ENCODE data around the gene KIF25. TPM values are rescaled to one million over a fixed set of nuclear protein-coding genes. Genes with fewer than 3 reads are reported as not detected.

Gene KIF25
- total RNA-seq, 2 donors from 2014 or later = 0.28 to 0.82 TPM

GRCh38 chr6:168035661-168036545, 38.4 kb downstream of the KIF25 start:
- TF ChIP-seq POLR2A (IDR thresholded peaks at IDR 0.05) = no peak
- intact Hi-C loops (cut with DNase I) = no loop called here
- no peaks in the 10 kb centered on the region for H3K4me1 ChIP-seq (replicated peaks)
- no peaks in the 10 kb centered on the region for H3K36me3 ChIP-seq
- H3K9me3 ChIP-seq = no peaks in the 10 kb centered on the region
- peak overlapping the region; percentile 20 to 28 for H3K4me3 ChIP-seq
- 38% methylated on average over 29 of the region's 29 CpGs for WGBS
- H3K27me3 ChIP-seq (replicated peaks; ENCODE audit: insufficient read depth) = no peaks in the 10 kb centered on the region
- DNase-seq (ENCODE audit: low spot score) = no peak
- peak overlapping the region; percentile 35 to 51 for H3K27ac ChIP-seq

- TF ChIP-seq POLR2AphosphoS5 (IDR thresholded peaks at IDR 0.05) = no peak
- no peak for TF ChIP-seq POLR2A (IDR thresholded peaks at IDR 0.05)
- no peak for TF ChIP-seq CTCF (IDR thresholded peaks at IDR 0.05)
- DNase-seq (ENCODE audit: low spot score) = no peak
- H3K27ac ChIP-seq = no peak overlapping the region
- WGBS = 66% methylated on average over 6 of the region's 6 CpGs
- H3K4me3 ChIP-seq = no peak overlapping the region
- no peaks in the 10 kb centered on the region for H3K4me1 ChIP-seq (replicated peaks)
- no peaks in the 10 kb centered on the region for H3K27me3 ChIP-seq (replicated peaks; ENCODE audit: insufficient read depth)
- H3K9me3 ChIP-seq = no peaks in the 10 kb centered on the region
- intact Hi-C loops (cut with DNase I) = no loop called here
- H3K36me3 ChIP-seq = no peaks in the 10 kb centered on the region
Measured at GRCh38 chr6:168037242-168037641, 39.8 kb downstream of the KIF25 start.

- no peak for TF ChIP-seq CTCF (IDR thresholded peaks at IDR 0.05)
- TF ChIP-seq POLR2AphosphoS5 (IDR thresholded peaks at IDR 0.05) = peak; percentile 40
- no peaks in the 10 kb centered on the region for H3K27me3 ChIP-seq (replicated peaks; ENCODE audit: insufficient read depth)
- intact Hi-C loops (cut with DNase I) = no loop called here
- 61% methylated on average over 5 of the region's 5 CpGs for WGBS
- DNase-seq (ENCODE audit: low spot score) = no peak
- no peaks in the 10 kb centered on the region for H3K36me3 ChIP-seq
- no peaks in the 10 kb centered on the region for H3K9me3 ChIP-seq
- H3K4me3 ChIP-seq = no peak overlapping the region
- no peaks in the 10 kb centered on the region for H3K4me1 ChIP-seq (replicated peaks)
- no peak overlapping the region for H3K27ac ChIP-seq
Measured at GRCh38 chr6:168037856-168038255, 40.4 kb downstream of the KIF25 start.

GRCh38 chr6:168038576-168039140, 41.2 kb downstream of the KIF25 start:
- no peak overlapping the region for H3K27ac ChIP-seq
- DNase-seq (ENCODE audit: low spot score) = no peak
- intact Hi-C loops (cut with DNase I) = no loop called here
- H3K27me3 ChIP-seq (replicated peaks; ENCODE audit: insufficient read depth) = no peaks in the 10 kb centered on the region
- H3K9me3 ChIP-seq = no peaks in the 10 kb centered on the region
- no peaks in the 10 kb centered on the region for H3K4me1 ChIP-seq (replicated peaks)
- 97% methylated on average over 13 of the region's 13 CpGs for WGBS
- no peaks in the 10 kb centered on the region for H3K36me3 ChIP-seq
- TF ChIP-seq CTCF (IDR thresholded peaks at IDR 0.05) (no peak), POLR2AphosphoS5 (IDR thresholded peaks at IDR 0.05) (no peak), POLR2A (IDR thresholded peaks at IDR 0.05) (no peak)
- no peak overlapping the region for H3K4me3 ChIP-seq

- no peak overlapping the region for H3K27ac ChIP-seq
- no peak for TF ChIP-seq POLR2AphosphoS5 (IDR thresholded peaks at IDR 0.05)
- TF ChIP-seq CTCF (IDR thresholded peaks at IDR 0.05) = no peak
- TF ChIP-seq POLR2A (IDR thresholded peaks at IDR 0.05) = no peak
- H3K9me3 ChIP-seq = no peaks in the 10 kb centered on the region
- H3K4me3 ChIP-seq = no peak overlapping the region
- intact Hi-C loops (cut with DNase I) = no loop called here
- no peaks in the 10 kb centered on the region for H3K36me3 ChIP-seq
- DNase-seq (ENCODE audit: low spot score) = no peak
- H3K4me1 ChIP-seq (replicated peaks) = no peaks in the 10 kb centered on the region
- H3K27me3 ChIP-seq (replicated peaks; ENCODE audit: insufficient read depth) = no peaks in the 10 kb centered on the region
- over 99% methylated on average over 4 of the region's 4 CpGs for WGBS
Measured at GRCh38 chr6:168039301-168039700, 41.8 kb downstream of the KIF25 start.
